Heart left ventricle (tissue), 13 donors: ENCODE data around the gene PRICKLE2.

Experiments
- CTCF ChIP-seq, 12 donors: fragments of 200-600 bp; sonication (generic) in 4 of 12; IDR thresholded peaks; one replicate each; pipeline versions ENCODE4 v1.5.0 to v1.8.0; 2018 to 2022; ENCODE audit warnings: antibody characterized with exemption in 12 of 12, mild to moderate bottlenecking in 5 of 12
- POLR2A ChIP-seq, 2 donors: fragments of 450-650 bp; IDR thresholded peaks; one replicate each; pipeline ENCODE4 v1.6.1; 2017; ENCODE audit warnings: antibody characterized with exemption in 2 of 2, mild to moderate bottlenecking in 2 of 2, moderate library complexity in 2 of 2
- donor health status: ischemic (EF 13 %, LVEDD 7.1; RV severe dilation, severe dysfunction).
- donor health status: DM: no; HTN: yes; CAD: no.
- donor health status: DM: no; HTN: no; CAD: no.
- donor health status: ischemic (EF 25% LVEDD 6.9; RV normal size, moderate dysfunction).
- donor health status: ischemic (EF 25% LVEDD 5.7; RV mildly dilated, moderate dysfunction).
- donor health status: ischemic (EF 35%, LVEDD 5.7; RV mildly dilated, moderate dysfunction).
- donor health status: nonischemic (EF 11% LVEDD 7.7; RV severe dilation, severe dysfunction).
- donor health status: DM: yes; HTN: yes; CAD: no.
- donor health status: PGD.
- donor health status: ischemic (EF 29% LVEDD 5.4; RV normal size, mild dysfunction).
- donor health status: nonischemic (EF 23%, LVEDD 6.1; RV moderate dilation, normal function).

GRCh38 chr3:64150623-64151207 is 74.6 kb downstream of the PRICKLE2 start:
- TF ChIP-seq CTCF (IDR thresholded peaks at IDR 0.05) (no peak), POLR2A (IDR thresholded peaks at IDR 0.05) (no peak)
